ENCODE data around the gene ANKRD11.

Gene ANKRD11

DNA sequence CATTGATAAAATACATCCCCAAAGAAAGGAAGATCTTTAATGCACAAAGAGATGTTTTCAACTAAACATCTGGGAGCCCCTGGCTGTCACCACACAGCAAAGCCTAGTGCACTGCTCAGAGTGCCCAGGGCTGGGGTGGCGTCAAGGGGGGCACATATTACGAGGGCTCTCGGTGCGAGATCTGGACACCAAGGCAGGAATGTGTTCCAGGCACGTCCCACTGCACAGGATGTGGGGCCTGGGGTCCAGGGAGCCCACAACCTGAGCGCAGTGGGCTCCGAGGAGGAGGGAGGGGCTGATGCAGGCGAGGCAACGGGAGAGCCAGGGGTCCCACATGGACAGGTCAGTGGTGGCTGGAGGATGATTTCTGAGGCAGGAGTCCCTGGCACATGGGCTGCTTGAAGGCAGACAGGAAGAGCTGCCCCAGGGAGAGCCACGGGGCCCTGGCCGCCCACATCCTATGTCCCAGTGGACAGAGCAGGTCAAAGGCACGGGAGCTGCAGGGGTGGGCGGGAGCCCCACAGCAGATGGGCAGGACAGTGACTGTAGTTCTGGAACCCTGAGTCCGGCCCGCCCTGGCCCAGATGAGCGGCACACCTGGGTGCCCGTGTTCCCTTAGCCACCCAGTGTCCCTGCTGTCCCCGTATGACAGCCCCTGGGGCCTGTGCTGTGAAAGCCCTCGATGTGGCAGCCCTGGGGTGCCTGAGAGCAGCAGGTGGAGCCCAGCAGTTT, 216.5 kb downstream of the ANKRD11 start:
- H3K4me2 ChIP-seq (ENCODE audit: low read length, poor library complexity, severe bottlenecking), result no peak overlapping the region
- peaks cover 23% of the 10 kb centered on the region for H3K4me1 ChIP-seq (ENCODE audit: control insufficient read depth, insufficient read depth, low read depth, low read length)
- no peak overlapping the region for H3K9ac ChIP-seq (ENCODE audit: low read length)
- H2AFZ ChIP-seq (ENCODE audit: low read depth, low read length), result no peak overlapping the region
- H3K4me3 ChIP-seq (ENCODE audit: insufficient read depth in 1 of 2, low read depth in 1 of 2, low read length in 2 of 2), result no peak overlapping the region
- peaks cover 85 to 86% of the 10 kb centered on the region in 2 experiments for H3K36me3 ChIP-seq (ENCODE audit: control insufficient read depth in 1 of 2, insufficient read depth in 2 of 2, low read depth in 1 of 2, low read length in 2 of 2)
- peaks cover 66% of the 10 kb centered on the region for H3K79me1 ChIP-seq (replicated peaks; ENCODE audit: low read length, poor library complexity, severe bottlenecking)
- no peak overlapping the region for H3K18ac ChIP-seq (ENCODE audit: low read depth in 1 of 2, low read length in 2 of 2)
- DNase-seq, result no peak
- H2BK5ac ChIP-seq (ENCODE audit: low read depth, low read length, poor library complexity, severe bottlenecking), result no peak overlapping the region
- no peaks in the 10 kb centered on the region for H3K9me3 ChIP-seq (ENCODE audit: control insufficient read depth, low read length)
- no peak overlapping the region for H2BK120ac ChIP-seq (ENCODE audit: low read depth, low read length)
- H2BK12ac ChIP-seq (ENCODE audit: low read length in 2 of 2), result no peak overlapping the region
- H2BK15ac ChIP-seq (ENCODE audit: low read depth, poor library complexity, severe bottlenecking), result no peak overlapping the region
- no peak overlapping the region for H3K4ac ChIP-seq (ENCODE audit: low read depth in 1 of 2, low read length in 2 of 2)
- H4K91ac ChIP-seq (ENCODE audit: low read length), result no peak overlapping the region
- H3K23ac ChIP-seq (ENCODE audit: low read length in 2 of 2), result no peak overlapping the region
- H3K27me3 ChIP-seq (ENCODE audit: control insufficient read depth in 1 of 2, insufficient read depth in 1 of 2, low read length in 2 of 2), result no peaks in the 10 kb centered on the region
- H3K27ac ChIP-seq (ENCODE audit: low read length, poor library complexity, severe bottlenecking), result no peak overlapping the region
- no peak overlapping the region for H2AK5ac ChIP-seq (ENCODE audit: low read length, severe bottlenecking)
- no peak overlapping the region for H3K14ac ChIP-seq (ENCODE audit: low read length in 2 of 2)
- H4K8ac ChIP-seq (ENCODE audit: low read length), result no peak overlapping the region
- whole genome bisulfite sequencing, result 97% methylated on average over 19 of the region's 19 CpGs

GRCh38 chr16:89272631-89273030, 217.7 kb downstream of the ANKRD11 start:
- Histone ChIP-seq H3K18ac (ENCODE audit: low read depth in 1 of 2, low read length in 2 of 2) (no peak overlapping the region), H3K23ac (ENCODE audit: low read length in 2 of 2) (no peak overlapping the region), H3K14ac (ENCODE audit: low read length in 2 of 2) (no peak overlapping the region), H3K27ac (ENCODE audit: low read length, poor library complexity, severe bottlenecking) (no peak overlapping the region), H2BK120ac (ENCODE audit: low read depth, low read length) (no peak overlapping the region), H3K9me3 (ENCODE audit: control insufficient read depth, low read length) (no peaks in the 10 kb centered on the region), H2AFZ (ENCODE audit: low read depth, low read length) (no peak overlapping the region), H4K91ac (ENCODE audit: low read length) (no peak overlapping the region), H4K8ac (ENCODE audit: low read length) (no peak overlapping the region), H2BK15ac (ENCODE audit: low read depth, poor library complexity, severe bottlenecking) (no peak overlapping the region), H2BK5ac (ENCODE audit: low read depth, low read length, poor library complexity, severe bottlenecking) (no peak overlapping the region), H3K4me3 (ENCODE audit: insufficient read depth in 1 of 2, low read depth in 1 of 2, low read length in 2 of 2) (no peak overlapping the region), H2AK5ac (ENCODE audit: low read length, severe bottlenecking) (no peak overlapping the region), H3K27me3 (ENCODE audit: control insufficient read depth in 1 of 2, insufficient read depth in 1 of 2, low read length in 2 of 2) (no peaks in the 10 kb centered on the region), H3K36me3 (ENCODE audit: control insufficient read depth in 1 of 2, insufficient read depth in 2 of 2, low read depth in 1 of 2, low read length in 2 of 2) (peaks cover 74 to 78% of the 10 kb centered on the region in 2 experiments), H3K79me1 (replicated peaks; ENCODE audit: low read length, poor library complexity, severe bottlenecking) (peaks cover 59% of the 10 kb centered on the region), H3K9ac (ENCODE audit: low read length) (no peak overlapping the region), H2BK12ac (ENCODE audit: low read length in 2 of 2) (no peak overlapping the region), H3K4me2 (ENCODE audit: low read length, poor library complexity, severe bottlenecking) (no peak overlapping the region), H3K4ac (ENCODE audit: low read depth in 1 of 2, low read length in 2 of 2) (no peak overlapping the region), H3K4me1 (ENCODE audit: control insufficient read depth, insufficient read depth, low read depth, low read length) (peaks cover 16% of the 10 kb centered on the region)
- no peak for DNase-seq
- 100% methylated on average over 1 of the region's 6 CpGs for WGBS

- Histone ChIP-seq H3K4me2 (ENCODE audit: low read length, poor library complexity, severe bottlenecking) (no peak overlapping the region), H3K9me3 (ENCODE audit: control insufficient read depth, low read length) (no peaks in the 10 kb centered on the region), H2BK120ac (ENCODE audit: low read depth, low read length) (no peak overlapping the region), H2AFZ (ENCODE audit: low read depth, low read length) (no peak overlapping the region), H3K18ac (ENCODE audit: low read depth in 1 of 2, low read length in 2 of 2) (no peak overlapping the region), H3K36me3 (ENCODE audit: control insufficient read depth in 1 of 2, insufficient read depth in 2 of 2, low read depth in 1 of 2, low read length in 2 of 2) (peaks cover 76 to 78% of the 10 kb centered on the region in 2 experiments), H3K4me3 (ENCODE audit: insufficient read depth in 1 of 2, low read depth in 1 of 2, low read length in 2 of 2) (no peak overlapping the region), H3K27ac (ENCODE audit: low read length, poor library complexity, severe bottlenecking) (no peak overlapping the region), H3K4ac (ENCODE audit: low read depth in 1 of 2, low read length in 2 of 2) (no peak overlapping the region), H2BK5ac (ENCODE audit: low read depth, low read length, poor library complexity, severe bottlenecking) (no peak overlapping the region), H2BK15ac (ENCODE audit: low read depth, poor library complexity, severe bottlenecking) (no peak overlapping the region), H3K23ac (ENCODE audit: low read length in 2 of 2) (no peak overlapping the region), H2BK12ac (ENCODE audit: low read length in 2 of 2) (no peak overlapping the region), H3K27me3 (ENCODE audit: control insufficient read depth in 1 of 2, insufficient read depth in 1 of 2, low read length in 2 of 2) (no peaks in the 10 kb centered on the region), H3K4me1 (ENCODE audit: control insufficient read depth, insufficient read depth, low read depth, low read length) (peaks cover 10% of the 10 kb centered on the region), H3K14ac (ENCODE audit: low read length in 2 of 2) (no peak overlapping the region), H4K91ac (ENCODE audit: low read length) (no peak overlapping the region), H4K8ac (ENCODE audit: low read length) (no peak overlapping the region), H3K9ac (ENCODE audit: low read length) (peak overlapping the region; percentile 55), H3K79me1 (replicated peaks; ENCODE audit: low read length, poor library complexity, severe bottlenecking) (peaks cover 46% of the 10 kb centered on the region), H2AK5ac (ENCODE audit: low read length, severe bottlenecking) (no peak overlapping the region)
- WGBS, result 98% methylated on average over 32 of the region's 32 CpGs
- DNase-seq, result no peak
Observed at GRCh38 chr16:89270666-89271345, 219.6 kb downstream of the ANKRD11 start.

- Histone ChIP-seq H3K27ac (ENCODE audit: low read length, poor library complexity, severe bottlenecking) (no peak overlapping the region), H4K8ac (ENCODE audit: low read length) (no peak overlapping the region), H3K4me3 (ENCODE audit: insufficient read depth in 1 of 2, low read depth in 1 of 2, low read length in 2 of 2) (peak overlapping the region in 1 of 2 experiments; percentile 23), H3K23ac (ENCODE audit: low read length in 2 of 2) (no peak overlapping the region), H3K36me3 (ENCODE audit: control insufficient read depth in 1 of 2, insufficient read depth in 2 of 2, low read depth in 1 of 2, low read length in 2 of 2) (peaks cover 73 to 78% of the 10 kb centered on the region in 2 experiments), H2AFZ (ENCODE audit: low read depth, low read length) (no peak overlapping the region), H3K4ac (ENCODE audit: low read depth in 1 of 2, low read length in 2 of 2) (no peak overlapping the region), H3K9ac (ENCODE audit: low read length) (peak overlapping the region; percentile 55), H3K79me1 (replicated peaks; ENCODE audit: low read length, poor library complexity, severe bottlenecking) (peaks cover 42% of the 10 kb centered on the region), H3K18ac (ENCODE audit: low read depth in 1 of 2, low read length in 2 of 2) (no peak overlapping the region), H3K14ac (ENCODE audit: low read length in 2 of 2) (no peak overlapping the region), H2BK12ac (ENCODE audit: low read length in 2 of 2) (no peak overlapping the region), H4K91ac (ENCODE audit: low read length) (peak overlapping the region; percentile 28), H2BK5ac (ENCODE audit: low read depth, low read length, poor library complexity, severe bottlenecking) (no peak overlapping the region), H2BK15ac (ENCODE audit: low read depth, poor library complexity, severe bottlenecking) (no peak overlapping the region), H2BK120ac (ENCODE audit: low read depth, low read length) (no peak overlapping the region), H3K4me2 (ENCODE audit: low read length, poor library complexity, severe bottlenecking) (no peak overlapping the region), H3K9me3 (ENCODE audit: control insufficient read depth, low read length) (no peaks in the 10 kb centered on the region), H3K27me3 (ENCODE audit: control insufficient read depth in 1 of 2, insufficient read depth in 1 of 2, low read length in 2 of 2) (no peaks in the 10 kb centered on the region), H3K4me1 (ENCODE audit: control insufficient read depth, insufficient read depth, low read depth, low read length) (peaks cover 7% of the 10 kb centered on the region), H2AK5ac (ENCODE audit: low read length, severe bottlenecking) (no peak overlapping the region)
- no peak for DNase-seq
- 97% methylated on average over 25 of the region's 27 CpGs for WGBS
Observed at GRCh38 chr16:89269805-89270665, 220.3 kb downstream of the ANKRD11 start.

Data from mesenchymal stem cell (in vitro differentiated cells and primary cell).